ENCODE results near the gene HCK. TPM values are rescaled to one million over a fixed set of nuclear protein-coding genes. Genes with fewer than 3 reads are reported as not detected.

HCK gene
- polyA plus RNA-seq, 4 donors, result 10.1 to 34.0 (median 11.0) TPM

- no peak overlapping the region for H3K4me3 ChIP-seq (ENCODE audit: low read depth in 1 of 3, low read length in 3 of 3)
- FAIRE-seq (no peak), DNase-seq (no peak)
- no peaks in the 10 kb centered on the region for H3K4me1 ChIP-seq (ENCODE audit: control insufficient read depth in 3 of 3, insufficient read depth in 2 of 3, low read depth in 1 of 3, low read length in 2 of 3)
- WGBS, 3 donors, result 92 to 95% (median 94%) methylated on average over 5 of the region's 5 CpGs
- H3K9me3 ChIP-seq (ENCODE audit: control insufficient read depth in 2 of 2, insufficient read depth in 1 of 2, low read depth in 1 of 2, low read length in 1 of 2), result no peaks in the 10 kb centered on the region
- peaks cover 2 to 26% (median 2%) of the 10 kb centered on the region in 3 donors for H3K36me3 ChIP-seq (ENCODE audit: control insufficient read depth in 3 of 3, insufficient read depth in 2 of 3, low read depth in 1 of 3, low read length in 3 of 3)
- no peak overlapping the region for H3K27ac ChIP-seq (ENCODE audit: low read depth in 1 of 3, low read length in 2 of 3)
- no peaks in the 10 kb centered on the region for H3K27me3 ChIP-seq (ENCODE audit: control insufficient read depth in 3 of 3, insufficient read depth in 3 of 3, low read length in 3 of 3)
Observed at GRCh38 chr20:32127347-32127746, 75.3 kb downstream of the HCK start.

DNA sequence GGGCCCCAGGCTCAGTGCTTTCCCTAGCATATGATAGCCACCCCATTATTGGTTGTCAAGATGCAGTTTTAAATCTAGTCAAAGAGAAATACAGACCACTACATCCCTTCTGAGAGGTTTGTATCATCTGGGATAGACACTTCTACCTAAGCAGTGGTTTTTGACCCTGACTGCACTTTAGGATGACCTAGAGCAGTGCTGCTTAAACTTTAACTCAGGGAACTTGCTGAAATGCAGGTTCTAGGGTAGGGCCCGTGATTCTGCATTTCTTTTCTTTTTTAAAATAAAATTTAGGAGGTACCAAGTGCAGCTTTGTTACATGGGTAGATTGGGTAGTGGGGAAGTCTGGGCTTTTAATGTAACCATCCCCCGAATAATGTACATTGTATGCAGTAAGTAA lies 76.1 kb downstream of the HCK start:
- H3K4me3 ChIP-seq (ENCODE audit: low read depth in 1 of 3, low read length in 3 of 3), result no peak overlapping the region
- no peaks in the 10 kb centered on the region for H3K4me1 ChIP-seq (ENCODE audit: control insufficient read depth in 3 of 3, insufficient read depth in 2 of 3, low read depth in 1 of 3, low read length in 2 of 3)
- H3K27ac ChIP-seq (ENCODE audit: low read depth in 1 of 3, low read length in 2 of 3), result no peak overlapping the region
- DNase-seq, result no peak
- no peak for FAIRE-seq
- H3K9me3 ChIP-seq (ENCODE audit: control insufficient read depth in 2 of 2, insufficient read depth in 1 of 2, low read depth in 1 of 2, low read length in 1 of 2), result no peaks in the 10 kb centered on the region
- H3K27me3 ChIP-seq (ENCODE audit: control insufficient read depth in 3 of 3, insufficient read depth in 3 of 3, low read length in 3 of 3), result no peaks in the 10 kb centered on the region
- peaks cover 2 to 28% (median 7%) of the 10 kb centered on the region in 3 donors for H3K36me3 ChIP-seq (ENCODE audit: control insufficient read depth in 3 of 3, insufficient read depth in 2 of 3, low read depth in 1 of 3, low read length in 3 of 3)
- WGBS, 3 donors, result 83 to 87% (median 86%) methylated on average over 2 of the region's 2 CpGs

- 95 to 99% (median 96%) methylated on average over 5 of the region's 5 CpGs for WGBS, 3 donors
- FAIRE-seq (no peak), DNase-seq (no peak)
- H3K4me3 ChIP-seq (ENCODE audit: low read depth in 1 of 3, low read length in 3 of 3), result no peak overlapping the region
- H3K27me3 ChIP-seq (ENCODE audit: control insufficient read depth in 3 of 3, insufficient read depth in 3 of 3, low read length in 3 of 3), result no peaks in the 10 kb centered on the region
- H3K4me1 ChIP-seq (ENCODE audit: control insufficient read depth in 3 of 3, insufficient read depth in 2 of 3, low read depth in 1 of 3, low read length in 2 of 3), result no peaks in the 10 kb centered on the region
- no peaks in the 10 kb centered on the region for H3K9me3 ChIP-seq (ENCODE audit: control insufficient read depth in 2 of 2, insufficient read depth in 1 of 2, low read depth in 1 of 2, low read length in 1 of 2)
- H3K27ac ChIP-seq (ENCODE audit: low read depth in 1 of 3, low read length in 2 of 3), result no peak overlapping the region
- H3K36me3 ChIP-seq (ENCODE audit: control insufficient read depth in 3 of 3, insufficient read depth in 2 of 3, low read depth in 1 of 3, low read length in 3 of 3), result peaks cover 7 to 33% (median 7%) of the 10 kb centered on the region in 3 donors
Observed at GRCh38 chr20:32129863-32130262, 77.8 kb downstream of the HCK start.

- Histone ChIP-seq H3K9me3 (ENCODE audit: control insufficient read depth in 2 of 2, insufficient read depth in 1 of 2, low read depth in 1 of 2, low read length in 1 of 2) (no peaks in the 10 kb centered on the region), H3K27me3 (ENCODE audit: control insufficient read depth in 3 of 3, insufficient read depth in 3 of 3, low read length in 3 of 3) (no peaks in the 10 kb centered on the region), H3K27ac (ENCODE audit: low read depth in 1 of 3, low read length in 2 of 3) (no peak overlapping the region), H3K4me3 (ENCODE audit: low read depth in 1 of 3, low read length in 3 of 3) (no peak overlapping the region), H3K36me3 (ENCODE audit: control insufficient read depth in 3 of 3, insufficient read depth in 2 of 3, low read depth in 1 of 3, low read length in 3 of 3) (peaks cover 7 to 32% (median 7%) of the 10 kb centered on the region in 3 donors), H3K4me1 (ENCODE audit: control insufficient read depth in 3 of 3, insufficient read depth in 2 of 3, low read depth in 1 of 3, low read length in 2 of 3) (no peaks in the 10 kb centered on the region)
- DNase-seq, result no peak
- WGBS, 3 donors, result 58 to 92% (median 89%) methylated on average over 2 of the region's 2 CpGs
- FAIRE-seq, result no peak
Observed at GRCh38 chr20:32130352-32130751, 78.3 kb downstream of the HCK start.

DNA sequence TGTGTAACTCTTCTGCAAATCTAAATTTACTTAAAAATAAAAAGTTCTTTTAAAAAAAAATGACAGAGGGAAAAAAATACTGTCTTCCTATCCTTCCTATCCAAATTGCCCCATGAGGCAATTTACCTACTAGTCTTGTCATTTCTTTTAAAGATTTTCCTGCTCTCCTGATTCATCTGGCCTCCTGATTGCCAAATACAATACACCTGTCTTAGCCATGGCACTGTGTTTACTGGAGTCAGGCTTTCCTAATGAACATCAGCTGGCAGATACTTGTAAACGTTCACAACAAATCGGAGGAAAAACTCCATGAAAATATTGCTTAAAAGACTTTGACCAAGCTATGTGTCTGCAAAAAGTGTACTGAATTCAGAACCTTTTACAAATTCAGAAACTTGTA lies 78.9 kb downstream of the HCK start:
- H3K4me3 ChIP-seq (ENCODE audit: low read depth in 1 of 3, low read length in 3 of 3), result no peak overlapping the region
- DNase-seq (no peak), FAIRE-seq (no peak)
- 34 to 80% (median 79%) methylated on average over 2 of the region's 2 CpGs for WGBS, 3 donors
- no peaks in the 10 kb centered on the region for H3K9me3 ChIP-seq (ENCODE audit: control insufficient read depth in 2 of 2, insufficient read depth in 1 of 2, low read depth in 1 of 2, low read length in 1 of 2)
- H3K36me3 ChIP-seq (ENCODE audit: control insufficient read depth in 3 of 3, insufficient read depth in 2 of 3, low read depth in 1 of 3, low read length in 3 of 3), result peaks cover 7 to 32% (median 8%) of the 10 kb centered on the region in 3 donors
- no peaks in the 10 kb centered on the region for H3K27me3 ChIP-seq (ENCODE audit: control insufficient read depth in 3 of 3, insufficient read depth in 3 of 3, low read length in 3 of 3)
- no peak overlapping the region for H3K27ac ChIP-seq (ENCODE audit: low read depth in 1 of 3, low read length in 2 of 3)
- H3K4me1 ChIP-seq (ENCODE audit: control insufficient read depth in 3 of 3, insufficient read depth in 2 of 3, low read depth in 1 of 3, low read length in 2 of 3), result no peaks in the 10 kb centered on the region

- H3K9me3 ChIP-seq (ENCODE audit: control insufficient read depth in 2 of 2, insufficient read depth in 1 of 2, low read depth in 1 of 2, low read length in 1 of 2), result no peaks in the 10 kb centered on the region
- FAIRE-seq (no peak), DNase-seq (no peak)
- WGBS, 3 donors, result 86 to 94% (median 93%) methylated on average over 10 of the region's 10 CpGs
- H3K27me3 ChIP-seq (ENCODE audit: control insufficient read depth in 3 of 3, insufficient read depth in 3 of 3, low read length in 3 of 3), result no peaks in the 10 kb centered on the region
- no peak overlapping the region for H3K27ac ChIP-seq (ENCODE audit: low read depth in 1 of 3, low read length in 2 of 3)
- H3K4me3 ChIP-seq (ENCODE audit: low read depth in 1 of 3, low read length in 3 of 3), result no peak overlapping the region
- H3K4me1 ChIP-seq (ENCODE audit: control insufficient read depth in 3 of 3, insufficient read depth in 2 of 3, low read depth in 1 of 3, low read length in 2 of 3), result no peaks in the 10 kb centered on the region
- H3K36me3 ChIP-seq (ENCODE audit: control insufficient read depth in 3 of 3, insufficient read depth in 2 of 3, low read depth in 1 of 3, low read length in 3 of 3), result peaks cover 7 to 43% (median 19%) of the 10 kb centered on the region in 3 donors
Observed at GRCh38 chr20:32132911-32133549, 81.0 kb downstream of the HCK start.

DNA sequence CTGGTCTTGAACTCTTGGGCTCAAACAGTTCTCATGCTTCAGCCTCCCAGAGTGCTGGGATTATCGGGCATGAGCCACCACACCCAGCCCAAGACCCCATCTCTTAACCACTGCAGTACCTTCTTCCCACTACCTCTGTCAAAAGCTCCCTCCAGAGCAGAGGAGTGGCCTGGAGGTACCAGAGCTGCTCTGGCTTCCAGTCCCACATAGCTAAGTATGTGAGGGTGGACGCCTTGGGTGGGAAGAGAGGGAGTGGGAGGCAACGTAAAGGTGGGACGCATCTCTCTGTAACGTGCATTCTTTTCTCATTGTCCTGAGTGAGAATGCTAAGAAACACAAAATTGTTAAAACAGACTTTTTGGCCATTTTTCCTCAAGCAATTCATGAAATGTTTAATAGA lies 82.0 kb downstream of the HCK start:
- Histone ChIP-seq H3K27me3 (ENCODE audit: control insufficient read depth in 3 of 3, insufficient read depth in 3 of 3, low read length in 3 of 3) (no peaks in the 10 kb centered on the region), H3K27ac (ENCODE audit: low read depth in 1 of 3, low read length in 2 of 3) (no peak overlapping the region), H3K9me3 (ENCODE audit: control insufficient read depth in 2 of 2, insufficient read depth in 1 of 2, low read depth in 1 of 2, low read length in 1 of 2) (no peaks in the 10 kb centered on the region), H3K4me3 (ENCODE audit: low read depth in 1 of 3, low read length in 3 of 3) (no peak overlapping the region), H3K36me3 (ENCODE audit: control insufficient read depth in 3 of 3, insufficient read depth in 2 of 3, low read depth in 1 of 3, low read length in 3 of 3) (peaks cover 8 to 51% (median 19%) of the 10 kb centered on the region in 3 donors), H3K4me1 (ENCODE audit: control insufficient read depth in 3 of 3, insufficient read depth in 2 of 3, low read depth in 1 of 3, low read length in 2 of 3) (no peaks in the 10 kb centered on the region)
- no peak for DNase-seq
- 93 to 96% (median 95%) methylated on average over 5 of the region's 5 CpGs for WGBS, 3 donors
- FAIRE-seq, result no peak

- Histone ChIP-seq H3K27me3 (ENCODE audit: control insufficient read depth in 3 of 3, insufficient read depth in 3 of 3, low read length in 3 of 3) (no peaks in the 10 kb centered on the region), H3K4me1 (ENCODE audit: control insufficient read depth in 3 of 3, insufficient read depth in 2 of 3, low read depth in 1 of 3, low read length in 2 of 3) (no peaks in the 10 kb centered on the region), H3K36me3 (ENCODE audit: control insufficient read depth in 3 of 3, insufficient read depth in 2 of 3, low read depth in 1 of 3, low read length in 3 of 3) (peaks cover 12 to 63% (median 28%) of the 10 kb centered on the region in 3 donors), H3K27ac (ENCODE audit: low read depth in 1 of 3, low read length in 2 of 3) (no peak overlapping the region), H3K9me3 (ENCODE audit: control insufficient read depth in 2 of 2, insufficient read depth in 1 of 2, low read depth in 1 of 2, low read length in 1 of 2) (no peaks in the 10 kb centered on the region), H3K4me3 (ENCODE audit: low read depth in 1 of 3, low read length in 3 of 3) (no peak overlapping the region)
- DNase-seq (no peak), FAIRE-seq (no peak)
- WGBS, 3 donors, result 84 to 89% (median 89%) methylated on average over 3 of the region's 3 CpGs
Observed at GRCh38 chr20:32135983-32136515, 84.0 kb downstream of the HCK start.

DNA sequence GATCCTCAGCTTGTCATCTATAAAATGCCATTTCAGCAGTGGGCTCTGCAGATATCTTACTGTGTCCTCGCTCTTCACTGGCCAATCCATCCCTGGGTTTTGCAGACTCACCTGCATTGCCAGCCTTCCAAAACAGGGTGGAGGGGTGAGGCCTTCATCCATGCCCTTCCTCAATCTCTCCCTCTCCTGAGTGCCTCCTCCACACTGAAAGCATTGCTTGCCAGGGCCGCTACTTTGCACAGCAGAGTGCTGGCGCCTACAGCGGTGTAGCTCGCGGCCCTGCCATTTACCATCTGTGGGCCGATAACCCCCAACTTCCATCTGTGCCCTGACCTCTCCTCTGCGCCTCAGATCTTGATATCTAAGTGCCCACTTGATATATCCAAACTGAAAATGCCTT lies 86.9 kb downstream of the HCK start:
- H3K27me3 ChIP-seq (ENCODE audit: control insufficient read depth in 3 of 3, insufficient read depth in 3 of 3, low read length in 3 of 3), result no peaks in the 10 kb centered on the region
- peaks cover 9 to 76% (median 38%) of the 10 kb centered on the region in 3 donors for H3K36me3 ChIP-seq (ENCODE audit: control insufficient read depth in 3 of 3, insufficient read depth in 2 of 3, low read depth in 1 of 3, low read length in 3 of 3)
- H3K4me1 ChIP-seq (ENCODE audit: control insufficient read depth in 3 of 3, insufficient read depth in 2 of 3, low read depth in 1 of 3, low read length in 2 of 3), result no peaks in the 10 kb centered on the region
- DNase-seq (no peak), FAIRE-seq (no peak)
- 96 to 98% (median 97%) methylated on average over 8 of the region's 8 CpGs for WGBS, 3 donors
- no peak overlapping the region for H3K4me3 ChIP-seq (ENCODE audit: low read depth in 1 of 3, low read length in 3 of 3)
- no peaks in the 10 kb centered on the region for H3K9me3 ChIP-seq (ENCODE audit: control insufficient read depth in 2 of 2, insufficient read depth in 1 of 2, low read depth in 1 of 2, low read length in 1 of 2)
- no peak overlapping the region for H3K27ac ChIP-seq (ENCODE audit: low read depth in 1 of 3, low read length in 2 of 3)
